ENCODE data around the gene HDAC2. TPM values are rescaled to one million over a fixed set of nuclear protein-coding genes. Genes with fewer than 3 reads are reported as not detected.

Gene HDAC2
- total RNA-seq, 6 experiments from 2014 or later = 15.6 to 22.2 (median 21.3) TPM

GRCh38 chr6:113978084-113978675, 7.2 kb upstream of the HDAC2 start:
- intact Hi-C loops (cut with DNase I) = no loop called here
- WGBS (ENCODE audit: insufficient coverage, low coverage, low lambda C conversion rate, missing lambda C conversion rate) = 91% methylated on average over 3 of the region's 3 CpGs

GRCh38 chr6:113976806-113977205, 5.9 kb upstream of the HDAC2 start:
- 100% methylated on average over 2 of the region's 2 CpGs for whole genome bisulfite sequencing (ENCODE audit: insufficient coverage, low coverage, low lambda C conversion rate, missing lambda C conversion rate)
- TF ChIP-seq CTCF (IDR thresholded peaks at IDR 0.05) (no peak), POLR2A (IDR thresholded peaks at IDR 0.05) (no peak)
- Histone ChIP-seq H3K27me3 (no peaks in the 10 kb centered on the region), H3K36me3 (no peaks in the 10 kb centered on the region), H3K9me3 (no peaks in the 10 kb centered on the region), H3K4me1 (peaks cover 0 to 4% (median 0%) of the 10 kb centered on the region in 4 donors), H3K4me3 (no peak overlapping the region), H3K27ac (no peak overlapping the region)
- ATAC-seq = no peak
- intact Hi-C loops (cut with DNase I) = no loop called here
- DNase-seq = no peak

More at GRCh38 chr6:113978084-113978675, 7.2 kb upstream of the HDAC2 start:
- TF ChIP-seq POLR2A (IDR thresholded peaks at IDR 0.05) (no peak), CTCF (IDR thresholded peaks at IDR 0.05) (no peak)
- Histone ChIP-seq H3K27ac (no peak overlapping the region), H3K4me3 (no peak overlapping the region), H3K27me3 (no peaks in the 10 kb centered on the region), H3K36me3 (no peaks in the 10 kb centered on the region), H3K9me3 (no peaks in the 10 kb centered on the region), H3K4me1 (no peaks in the 10 kb centered on the region)
- ATAC-seq (no peak), DNase-seq (no peak)

GRCh38 chr6:113971741-113972140, 793 bp upstream of the HDAC2 start:
- ATAC-seq (no peak), DNase-seq (no peak)
- TF ChIP-seq CTCF (IDR thresholded peaks at IDR 0.05) = no peak
- no peak for TF ChIP-seq POLR2A (IDR thresholded peaks at IDR 0.05)
- no peaks in the 10 kb centered on the region for H3K27me3 ChIP-seq
- peak overlapping the region; percentile 75 to 95 (median 92) for H3K4me3 ChIP-seq
- H3K27ac ChIP-seq = peak overlapping the region in 1 of 3 donors; percentile 90
- 57% methylated on average over 2 of the region's 2 CpGs for WGBS (ENCODE audit: insufficient coverage, low coverage, low lambda C conversion rate, missing lambda C conversion rate)
- H3K4me1 ChIP-seq = peaks cover 0 to 21% (median 6%) of the 10 kb centered on the region in 4 donors
- intact Hi-C loops (cut with DNase I) = no loop called here
- H3K9me3 ChIP-seq = no peaks in the 10 kb centered on the region
- H3K36me3 ChIP-seq = no peaks in the 10 kb centered on the region

GRCh38 chr6:113969888-113970804, 802 bp downstream of the HDAC2 start:
- Histone ChIP-seq H3K9me3 (no peaks in the 10 kb centered on the region), H3K36me3 (no peaks in the 10 kb centered on the region), H3K4me3 (peak overlapping the region; percentile 75 to 95 (median 92)), H3K4me1 (peaks cover 0 to 21% (median 6%) of the 10 kb centered on the region in 4 donors), H3K27me3 (no peaks in the 10 kb centered on the region), H3K27ac (peak overlapping the region; percentile 87 to 90 (median 90))
- no peak for TF ChIP-seq POLR2A (IDR thresholded peaks at IDR 0.05)
- TF ChIP-seq CTCF (IDR thresholded peaks at IDR 0.05) = no peak
- intact Hi-C loops (cut with DNase I) = no loop called here
- ATAC-seq (peak; percentile 47 to 58 (median 52)), DNase-seq (peak; percentile 64 to 79 (median 69))
- under 1% methylated on average over 28 of the region's 70 CpGs for WGBS (ENCODE audit: insufficient coverage, low coverage, low lambda C conversion rate, missing lambda C conversion rate)
